DOHH2 (cell line): ENCODE data around the gene ROBO1.

ENCODE experiments used
- CTCF ChIP-seq: fragments of 200-600 bp; sonication (generic); IDR thresholded peaks from one replicate; pipeline ENCODE4 v1.5.1; 2014; ENCODE audit warnings: antibody characterized with exemption, mild to moderate bottlenecking, low read depth, low read length; ENCODE audit not compliant: poor library complexity, severe bottlenecking
- EZH2phosphoT487 ChIP-seq: fragments of 200-600 bp; sonication (generic); IDR thresholded peaks from 2 replicates; pipeline ENCODE4 v1.6.1; 2017; ENCODE audit warnings: borderline replicate concordance, mild to moderate bottlenecking, antibody characterized with exemption, low read length, moderate library complexity, mixed read lengths

- TF ChIP-seq CTCF (no peak), EZH2phosphoT487 (no peak)
Measured at GRCh38 chr3:79057756-79058155, 710.0 kb downstream of the ROBO1 start.
